HepG2 (cell line): ENCODE measurements around the gene MEGF6. TPM values are rescaled to one million over a fixed set of nuclear protein-coding genes. Genes with fewer than 3 reads are reported as not detected.
A peak's percentile ranks its signal among the peaks of the same experiment; 100 is the strongest.

ENCODE experiments used
- ATAC-seq: fragments of 200-7000 bp; cut with Tn5 transposase; 3 replicates; pipeline ENCODE4 v1.9.1; 2020; ENCODE audit warnings: mild to moderate bottlenecking, moderate library complexity
- BruUV-seq: library from RNA; stranded (reverse); fragments of 400-500 nt; replicated peaks from 2 replicates; lab custom pipeline; 2021; lab: Mats Ljungman, UMichigan
- CTCF ChIA-PET: fragments of 300-600 bp; formaldehyde crosslinking; extraction: SDS; loops from one replicate; lab custom pipeline; 2021; ENCODE audit warnings: low total read pairs, inconsistent platforms, low intra/inter-chr PET ratio; lab: Yijun Ruan, JAX
- POLR2A ChIA-PET: fragments of 350-600 bp; sonication (Branson Sonifier 250); formaldehyde crosslinking; loops from one replicate; lab custom pipeline; 2020; ENCODE audit warnings: antibody characterized with exemption, inconsistent platforms; lab: Yijun Ruan, JAX
- DNase-seq: peaks from one replicate; pipeline ENCODE4 v3.0.0-alpha.2; 2015; ENCODE audit warnings: low spot score
- FAIRE-seq: peaks from 3 replicates; lab custom pipeline; 2011; peaks lifted over from hg19 to GRCh38; lab: Jason Lieb, UNC
- H2AFZ ChIP-seq: one replicate; pipeline ENCODE4 v1.6.1; 2011; ENCODE audit warnings: low read length, inconsistent platforms
- H3K27ac ChIP-seq: fragments of 300-600 bp; 3 replicates; pipeline ENCODE4 v1.8.0; 2011; ENCODE audit warnings: mixed run types, mild to moderate bottlenecking, mixed read lengths, low read length, inconsistent platforms; ENCODE audit not compliant: insufficient read depth; ENCODE audit errors: extremely low read length
- H3K27me3 ChIP-seq, 2 experiments: fragments of 200-600 bp in 1 of 2; 2 replicates in 1 of 2; 3 replicates in 1 of 2; pipeline versions ENCODE4 v1.6.0 to v1.8.0; 2011; ENCODE audit warnings: low read length in 2 of 2, mild to moderate bottlenecking in 2 of 2, moderate library complexity in 2 of 2, inconsistent platforms in 1 of 2; ENCODE audit not compliant: insufficient read depth in 2 of 2, control insufficient read depth in 1 of 2
- H3K36me3 ChIP-seq, 2 experiments: fragments of 200-600 bp in 1 of 2; replicated peaks in 1 of 2; 2 replicates in 1 of 2; 3 replicates in 1 of 2; pipeline versions ENCODE4 v1.5.1 to v1.8.0; 2011; ENCODE audit warnings: low read length in 2 of 2, inconsistent platforms in 1 of 2; ENCODE audit not compliant: insufficient read depth in 2 of 2, control insufficient read depth in 1 of 2
- H3K4me1 ChIP-seq: 2 replicates; pipeline ENCODE4 v1.5.1; 2012; ENCODE audit warnings: low read length, inconsistent platforms; ENCODE audit not compliant: insufficient read depth
- H3K4me2 ChIP-seq: 2 replicates; pipeline ENCODE4 v1.6.0; 2011; ENCODE audit warnings: low read depth, low read length, inconsistent platforms
- H3K4me3 ChIP-seq, 3 experiments: fragments of 200-600 bp in 1 of 3; sonication (generic), shearing (Covaris generic) in 1 of 3; replicated peaks in 1 of 3; 2 replicates each; pipeline ENCODE4 v1.5.1; 2011 to 2016; ENCODE audit warnings: low read length in 3 of 3, inconsistent platforms in 2 of 3, low read depth in 2 of 3, mild to moderate bottlenecking in 2 of 3, control low read depth in 1 of 3, mixed read lengths in 1 of 3; ENCODE audit not compliant: insufficient read depth in 1 of 3
- H3K79me2 ChIP-seq: one replicate; pipeline ENCODE4 v1.6.1; 2011; ENCODE audit warnings: low read length, inconsistent platforms; ENCODE audit not compliant: insufficient read depth
- H3K9ac ChIP-seq: 2 replicates; pipeline ENCODE4 v1.6.0; 2011; ENCODE audit warnings: mild to moderate bottlenecking, low read depth, low read length, inconsistent platforms; ENCODE audit not compliant: insufficient read depth
- H3K9me3 ChIP-seq: 2 replicates; pipeline ENCODE4 v1.5.1; 2012; ENCODE audit warnings: mild to moderate bottlenecking, low read length
- H4K20me1 ChIP-seq: 2 replicates; pipeline ENCODE4 v1.6.0; 2011; ENCODE audit warnings: inconsistent platforms, mild to moderate bottlenecking, low read length, moderate library complexity; ENCODE audit not compliant: insufficient read depth
- AGO1 ChIP-seq: fragments of 200-400 bp; formaldehyde crosslinking; IDR thresholded peaks from 2 replicates; pipeline ENCODE4 v1.6.1; 2017; ENCODE audit warnings: mild to moderate bottlenecking, low read depth, low read length, moderate library complexity; ENCODE audit not compliant: poor library complexity, severe bottlenecking
- AGO2 ChIP-seq: fragments of 200-400 bp; formaldehyde crosslinking; optimal IDR thresholded peaks from 2 replicates; pipeline ENCODE3; 2017; ENCODE audit warnings: mild to moderate bottlenecking, low read depth, low read length, moderate library complexity
- BHLHE40 ChIP-seq: IDR thresholded peaks from 2 replicates; pipeline ENCODE4 v1.6.1; 2011; ENCODE audit warnings: low read length, improper control_type of control experiment
- CREBL2 ChIP-seq: sonication (generic); formaldehyde crosslinking; IDR thresholded peaks from 2 replicates; pipeline ENCODE4 v1.8.1; 2023; ENCODE audit warnings: missing genetic modification reagents, mild to moderate bottlenecking, borderline replicate concordance
- DZIP1 ChIP-seq: sonication (generic); formaldehyde crosslinking; IDR thresholded peaks from 2 replicates; pipeline ENCODE4 v1.5.0; 2020; ENCODE audit warnings: mild to moderate bottlenecking, missing genetic modification reagents
- MED1 ChIP-seq: sonication (generic); formaldehyde crosslinking; IDR thresholded peaks from 2 replicates; pipeline ENCODE4 v1.4.0; 2020; ENCODE audit warnings: missing genetic modification reagents
- MXD4 ChIP-seq: IDR thresholded peaks from 2 replicates; pipeline ENCODE4 v1.6.1; 2016; ENCODE audit warnings: mild to moderate bottlenecking, missing biosample characterization, missing genetic modification reagents
- PCBP1 ChIP-seq: fragments of 200-400 bp; formaldehyde crosslinking; IDR thresholded peaks from 2 replicates; pipeline ENCODE4 v1.6.1; 2017; ENCODE audit warnings: mild to moderate bottlenecking, low read depth, low read length, borderline replicate concordance
- RBM22 ChIP-seq: fragments of 200-400 bp; formaldehyde crosslinking; optimal IDR thresholded peaks from 2 replicates; pipeline ENCODE3; 2017; ENCODE audit warnings: mild to moderate bottlenecking, low read length, moderate library complexity
- SMYD3 ChIP-seq: sonication (generic); formaldehyde crosslinking; IDR thresholded peaks from 2 replicates; pipeline ENCODE4 v1.8.1; 2023; ENCODE audit warnings: mild to moderate bottlenecking, missing genetic modification reagents
- SRSF9 ChIP-seq: fragments of 200-400 bp; formaldehyde crosslinking; IDR thresholded peaks from 2 replicates; pipeline ENCODE4 v1.6.1; 2018; ENCODE audit warnings: borderline replicate concordance, mild to moderate bottlenecking, low read depth, low read length; ENCODE audit not compliant: insufficient read depth, poor library complexity, severe bottlenecking
- ZC3H4 ChIP-seq: sonication (generic); formaldehyde crosslinking; IDR thresholded peaks from 2 replicates; pipeline ENCODE4 v1.4.0; 2020; ENCODE audit warnings: missing genetic modification reagents, borderline replicate concordance
- ZFY ChIP-seq: sonication (generic); formaldehyde crosslinking; IDR thresholded peaks from 2 replicates; pipeline ENCODE4 v1.4.0; 2020; ENCODE audit warnings: missing genetic modification reagents
- ZNF138 ChIP-seq: sonication (generic); formaldehyde crosslinking; IDR thresholded peaks from 2 replicates; pipeline ENCODE4 v1.5.0; 2020; ENCODE audit warnings: mild to moderate bottlenecking, low read depth, missing genetic modification reagents
- ZNF652 ChIP-seq: IDR thresholded peaks from 2 replicates; pipeline ENCODE4 v1.6.1; 2016; ENCODE audit warnings: low read depth, borderline replicate concordance
- ZNF850 ChIP-seq: sonication (generic); formaldehyde crosslinking; conservative IDR thresholded peaks from 2 replicates; pipeline ENCODE4 v1.9.0; 2021; ENCODE audit warnings: mild to moderate bottlenecking, missing genetic modification reagents
- WGBS: methylation state at CpG from one replicate; pipeline ENCODE4 v1.1.6; 2017; ENCODE audit warnings: low lambda C conversion rate; 5-methylcytosine and 5-hydroxymethylcytosine counted together
- in situ Hi-C: cut with HindIII; loops from 2 replicates; pipeline ENCODE4 v1.10.0; 2017; ENCODE audit warnings: low pct_unique_long_range_greater_than_20kb; ENCODE audit not compliant: extremely low pct_ligation_motif_present
- intact Hi-C: fragments of 100-400 bp; cut with micrococcal nuclease; formaldehyde crosslinking; loops from one replicate; pipeline ENCODE4 v1.10.0; 2022; ENCODE audit not compliant: unreplicated experiment
- polyA plus RNA-seq, 8 experiments: library from polyadenylated mRNA; depleted of rRNA in 3 of 8; stranded (reverse) in 7 of 8; unstranded in 1 of 8; fragments of >200 nt; fragmentation: Illumina TruSeq in 4 of 8; extraction: Trizol in 4 of 8; gene quantifications; 2 replicates each; pipeline versions ENCODE4 v1.2.1 to v1.2.3, GENCODE V29; 2011 to 2016; ENCODE audit warnings: low read depth in 4 of 8, missing spikeins in 1 of 8, mixed read lengths in 1 of 8; ENCODE audit not compliant: insufficient read depth in 1 of 8
- total RNA-seq, 5 experiments: library from RNA; depleted of rRNA; stranded (reverse); fragments of >200 nt; fragmentation: Illumina TruSeq; extraction: Trizol; gene quantifications; 2 replicates each; pipeline ENCODE4 v1.2.3, GENCODE V29; 2016; ENCODE audit warnings: low read depth in 1 of 5

Gene MEGF6
- total and polyA plus RNA-seq, 2 of the 13 experiments (the other 11 are each of a cell fraction or from before 2014, with no cell fraction given) = 1.9 TPM

DNA sequence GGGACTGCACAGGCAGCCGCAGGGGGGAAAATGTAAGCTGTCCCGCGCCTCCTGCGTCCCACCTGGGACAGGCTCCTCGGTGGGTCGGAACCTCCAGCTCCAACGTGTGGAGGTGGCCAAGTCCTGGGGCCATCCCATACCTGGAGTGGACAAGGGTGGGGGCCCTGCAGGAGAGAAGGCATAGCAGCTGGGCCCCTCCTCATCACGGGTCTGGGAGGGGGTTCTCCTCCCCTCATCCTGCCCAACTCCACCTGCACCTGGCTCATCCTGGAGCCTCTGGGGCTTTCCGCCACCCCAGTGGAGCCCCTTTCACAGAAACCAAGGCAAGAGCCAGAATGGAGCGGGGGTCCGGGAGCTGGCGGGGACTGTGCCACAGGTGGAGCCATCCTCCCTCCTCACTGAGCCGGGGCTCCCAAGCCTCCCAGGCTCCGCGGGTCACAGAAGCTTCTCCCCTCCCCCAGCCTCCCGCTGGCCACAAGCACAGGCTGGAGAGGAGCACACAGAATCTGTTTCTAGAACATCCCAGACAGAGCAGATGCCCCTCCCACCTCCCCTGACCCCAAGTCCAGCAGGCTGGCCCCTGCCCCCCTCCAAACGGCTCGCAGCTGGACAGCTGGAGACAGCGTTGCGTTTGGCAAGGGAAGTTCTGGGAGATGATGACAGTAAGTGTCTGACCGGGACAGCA is 65.8 kb downstream of the MEGF6 start:
- H3K79me2 ChIP-seq = no peaks in the 10 kb centered on the region
- no peak overlapping the region for H3K9ac ChIP-seq
- FAIRE-seq (no peak), DNase-seq (no peak), ATAC-seq (no peak)
- POLR2A ChIA-PET = no interaction called here
- H3K27me3 ChIP-seq = peaks cover 18 to 59% of the 10 kb centered on the region in 2 experiments; a peak in 4 of 5 replicates
- no peaks in the 10 kb centered on the region for H3K4me1 ChIP-seq
- in situ Hi-C loops = no loop called here
- WGBS = 21% methylated on average over 5 of the region's 21 CpGs
- H3K9me3 ChIP-seq = no peaks in the 10 kb centered on the region
- no peak overlapping the region for H3K4me2 ChIP-seq
- H4K20me1 ChIP-seq = peaks cover 7% of the 10 kb centered on the region; the same call in 1 of the 2 replicates
- H3K36me3 ChIP-seq = no peaks in the 10 kb centered on the region
- no TSS peak for BruUV-seq
- intact Hi-C loops = no loop called here
- CTCF ChIA-PET = no interaction called here
- TF ChIP-seq MXD4 (CRISPR knock-in tag) (no peak), CREBL2 (no peak), ZNF652 (CRISPR knock-in tag) (no peak), PCBP1 (peak; percentile 18; the same call in 1 of the 2 replicates), ZNF138 (CRISPR knock-in tag) (no peak), AGO2 (peak; percentile 56), ZFY (CRISPR knock-in tag) (no peak), BHLHE40 (no peak), DZIP1 (CRISPR knock-in tag) (no peak), SRSF9 (no peak), AGO1 (peak; percentile 93), ZNF850 (no peak), MED1 (CRISPR knock-in tag) (no peak), SMYD3 (CRISPR knock-in tag) (no peak), RBM22 (peak; percentile 73), ZC3H4 (CRISPR knock-in tag) (no peak)
- no peak overlapping the region for H3K27ac ChIP-seq
- no peak overlapping the region for H3K4me3 ChIP-seq
- no peak overlapping the region for H2AFZ ChIP-seq
